ENCODE data around the gene WDTC1.

WDTC1 gene

DNA sequence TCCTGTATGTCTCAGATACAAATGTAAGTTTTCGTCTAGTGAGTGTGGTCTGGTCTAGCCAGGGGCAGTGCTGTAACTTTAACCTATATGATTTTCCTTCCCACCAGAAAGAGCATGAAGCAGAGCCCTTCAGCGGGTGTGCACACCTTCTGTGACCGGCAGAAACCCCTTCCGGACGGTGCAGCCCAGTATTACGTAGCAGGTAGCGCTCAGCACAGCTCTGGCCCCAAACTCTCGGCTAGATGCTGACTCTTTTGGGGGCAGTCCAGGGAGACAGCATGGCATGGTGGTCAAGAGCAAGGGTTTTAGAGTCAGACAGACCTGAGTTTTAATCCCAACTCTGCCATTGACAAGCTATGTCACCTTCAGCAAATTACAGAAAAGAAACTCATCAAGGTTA lies 59.5 kb downstream of the WDTC1 start:
- TF ChIP-seq, protein P1, sequence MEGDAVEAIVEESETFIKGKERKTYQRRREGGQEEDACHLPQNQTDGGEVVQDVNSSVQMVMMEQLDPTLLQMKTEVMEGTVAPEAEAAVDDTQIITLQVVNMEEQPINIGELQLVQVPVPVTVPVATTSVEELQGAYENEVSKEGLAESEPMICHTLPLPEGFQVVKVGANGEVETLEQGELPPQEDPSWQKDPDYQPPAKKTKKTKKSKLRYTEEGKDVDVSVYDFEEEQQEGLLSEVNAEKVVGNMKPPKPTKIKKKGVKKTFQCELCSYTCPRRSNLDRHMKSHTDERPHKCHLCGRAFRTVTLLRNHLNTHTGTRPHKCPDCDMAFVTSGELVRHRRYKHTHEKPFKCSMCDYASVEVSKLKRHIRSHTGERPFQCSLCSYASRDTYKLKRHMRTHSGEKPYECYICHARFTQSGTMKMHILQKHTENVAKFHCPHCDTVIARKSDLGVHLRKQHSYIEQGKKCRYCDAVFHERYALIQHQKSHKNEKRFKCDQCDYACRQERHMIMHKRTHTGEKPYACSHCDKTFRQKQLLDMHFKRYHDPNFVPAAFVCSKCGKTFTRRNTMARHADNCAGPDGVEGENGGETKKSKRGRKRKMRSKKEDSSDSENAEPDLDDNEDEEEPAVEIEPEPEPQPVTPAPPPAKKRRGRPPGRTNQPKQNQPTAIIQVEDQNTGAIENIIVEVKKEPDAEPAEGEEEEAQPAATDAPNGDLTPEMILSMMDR (IDR thresholded peaks at IDR 0.05; ENCODE audit: low read depth, low read length, missing control alignments), result no peak
- no peak for DNase-seq (ENCODE audit: low read depth)
- in situ Hi-C loops (cut with HindIII; ENCODE audit: low sequenced_read_pairs), result loop anchor here (5.0 to 25.0 kb wide), 2 partner anchors 103 to 232 kb away; no protein-coding TSS in a partner anchor

DNA sequence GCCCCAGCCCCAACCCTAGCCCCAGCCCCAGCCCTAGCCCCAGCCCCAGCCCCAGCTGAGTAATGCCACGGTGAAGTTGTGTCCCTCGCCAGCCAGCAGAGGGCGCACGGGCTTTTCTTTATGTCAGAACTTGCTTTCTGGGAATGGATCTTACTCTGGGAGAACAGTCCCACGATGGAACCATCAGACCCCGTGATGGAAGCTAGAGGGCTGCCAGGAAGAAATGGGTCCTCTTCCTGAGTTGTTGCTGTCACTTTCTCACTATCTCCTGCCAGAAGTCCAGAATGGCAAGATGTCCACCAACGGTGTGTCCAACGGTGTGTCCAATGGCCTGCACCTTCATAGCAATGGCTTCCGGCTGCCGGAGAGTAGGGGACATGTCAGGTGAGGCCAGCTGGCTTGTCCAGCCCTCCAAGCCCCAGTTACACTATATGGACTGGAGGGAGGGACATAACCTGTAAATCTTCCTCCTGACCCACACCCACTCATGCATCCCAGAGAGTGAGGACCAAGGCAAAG lies 62.4 kb downstream of the WDTC1 start:
- TF ChIP-seq, protein P1 (IDR thresholded peaks at IDR 0.05; ENCODE audit: low read depth, low read length, missing control alignments), result peak; percentile 69
- in situ Hi-C loops (cut with HindIII; ENCODE audit: low sequenced_read_pairs), result loop anchor here (25.0 kb wide), 1 partner anchor 235 kb away; no protein-coding TSS in a partner anchor
- no peak overlapping the region for H3K4me3 ChIP-seq (ENCODE audit: low read depth, low read length)

More for the DNA sequence above, 59.5 kb downstream of the WDTC1 start:
- no peak overlapping the region for H3K4me3 ChIP-seq (ENCODE audit: low read depth, low read length)

DNA sequence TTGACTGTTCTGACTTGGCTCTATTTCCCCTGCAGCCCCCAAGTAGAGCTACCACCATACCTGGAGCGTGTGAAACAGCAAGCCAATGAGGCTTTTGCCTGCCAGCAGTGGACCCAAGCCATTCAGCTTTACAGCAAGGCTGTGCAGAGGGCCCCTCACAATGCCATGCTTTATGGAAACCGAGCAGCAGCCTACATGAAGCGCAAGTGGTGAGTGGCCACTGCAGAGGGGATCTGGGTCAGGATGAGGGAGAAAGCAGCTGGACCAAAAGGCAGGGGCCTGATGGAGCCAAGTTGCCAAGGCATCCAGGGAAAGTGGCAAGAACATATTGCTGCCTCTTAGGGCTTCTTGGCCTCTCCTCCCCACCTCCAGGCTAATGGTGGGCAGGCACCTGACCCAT lies 63.5 kb downstream of the WDTC1 start:
- DNase-seq (ENCODE audit: low read depth), result no peak
- in situ Hi-C loops (cut with HindIII; ENCODE audit: low sequenced_read_pairs), result loop anchor here (25.0 kb wide), 1 partner anchor 236 kb away; no protein-coding TSS in a partner anchor
- TF ChIP-seq, protein P1 (IDR thresholded peaks at IDR 0.05; ENCODE audit: low read depth, low read length, missing control alignments), result no peak
- no peak overlapping the region for H3K4me3 ChIP-seq (ENCODE audit: low read depth, low read length)

More for the DNA sequence above, 62.4 kb downstream of the WDTC1 start:
- peak; percentile 31 for DNase-seq (ENCODE audit: low read depth)

DNA sequence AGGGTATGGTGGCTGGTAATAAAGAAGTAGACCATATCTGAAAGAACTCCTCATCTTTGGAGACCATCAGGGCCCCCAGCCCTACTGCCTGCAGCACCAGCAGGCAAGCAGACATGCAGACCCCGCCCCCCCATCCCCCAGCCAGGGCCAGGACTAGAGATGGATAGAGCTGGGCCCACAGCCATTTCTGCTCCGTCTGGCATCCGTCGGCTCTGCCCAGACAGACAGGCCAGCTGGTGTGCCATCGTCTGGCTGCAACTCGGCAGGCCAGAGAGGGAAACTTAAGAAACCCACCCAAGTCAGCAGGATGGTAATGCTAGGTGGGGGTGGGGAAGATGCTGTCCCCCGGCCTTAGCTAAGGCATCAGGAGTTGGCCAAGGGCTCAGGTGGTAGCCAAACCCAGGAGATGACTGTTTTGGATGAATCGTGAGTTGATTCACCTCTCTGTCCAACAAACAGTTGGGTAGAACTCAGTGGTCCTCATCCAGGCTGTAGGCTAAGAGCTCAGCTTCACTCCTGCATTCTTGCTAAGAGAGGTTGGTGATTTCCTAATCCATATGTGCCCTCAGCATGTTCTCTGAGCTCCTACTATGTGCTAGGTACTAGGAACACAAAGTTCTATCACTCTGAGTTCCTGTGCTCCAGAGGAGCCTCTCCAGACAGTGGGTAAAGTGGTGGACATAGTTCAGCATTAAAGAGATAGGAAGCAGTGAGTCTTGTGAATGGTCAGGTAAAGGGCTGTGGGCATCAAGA lies 64.4 kb downstream of the WDTC1 start:
- H3K4me3 ChIP-seq (ENCODE audit: low read depth, low read length), result no peak overlapping the region
- DNase-seq (ENCODE audit: low read depth), result no peak
- TF ChIP-seq, protein P1 (IDR thresholded peaks at IDR 0.05; ENCODE audit: low read depth, low read length, missing control alignments), result no peak
- in situ Hi-C loops (cut with HindIII; ENCODE audit: low sequenced_read_pairs), result loop anchor here (25.0 kb wide), 1 partner anchor 237 kb away; no protein-coding TSS in a partner anchor

DNA sequence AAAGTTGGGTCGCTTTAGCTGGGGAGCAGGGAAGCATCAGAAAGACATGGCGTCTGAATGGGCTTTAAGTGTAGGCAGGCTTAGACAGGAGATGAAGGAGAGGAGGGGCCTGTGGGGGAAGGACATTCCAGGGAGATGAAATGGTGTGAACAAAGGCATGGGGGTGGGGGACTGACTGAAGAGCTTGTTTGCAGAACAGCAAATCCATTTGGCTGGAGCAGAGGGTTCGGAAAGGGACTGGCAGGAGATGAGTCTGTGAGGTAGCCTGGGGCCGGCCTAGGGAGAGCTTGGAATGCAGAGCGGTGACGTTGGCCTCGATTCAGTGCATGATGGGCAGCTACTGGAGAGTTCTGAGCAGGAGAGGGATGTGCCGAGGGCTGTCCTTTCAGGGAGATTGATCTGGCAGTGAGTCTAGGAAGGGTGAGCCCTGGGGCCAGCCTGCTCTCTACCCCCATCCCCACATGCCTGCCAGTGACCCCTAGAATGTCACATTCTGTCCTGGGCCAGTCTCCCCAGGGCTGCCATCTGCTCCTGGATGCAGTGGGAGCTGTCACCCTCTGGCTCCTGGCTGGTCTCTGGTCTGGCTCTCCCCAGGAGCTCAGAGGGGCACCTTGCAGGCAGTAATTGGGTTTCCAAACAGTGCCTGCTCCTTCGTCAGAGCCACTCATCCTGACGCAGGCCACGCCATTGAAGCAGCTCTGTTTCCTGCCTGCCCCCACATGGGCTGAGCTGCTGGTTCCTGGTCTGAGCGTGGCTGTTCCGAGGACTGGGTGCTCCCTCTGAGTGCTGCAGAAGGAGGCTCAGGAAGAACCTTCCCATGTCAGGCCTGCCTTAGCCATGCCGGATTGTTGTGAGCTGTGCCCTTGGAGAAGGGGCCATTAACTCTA lies 65.2 kb downstream of the WDTC1 start:
- no peak overlapping the region for H3K4me3 ChIP-seq (ENCODE audit: low read depth, low read length)
- in situ Hi-C loops (cut with HindIII; ENCODE audit: low sequenced_read_pairs), result loop anchor here (25.0 kb wide), 1 partner anchor 237 kb away; no protein-coding TSS in a partner anchor
- TF ChIP-seq, protein P1 (IDR thresholded peaks at IDR 0.05; ENCODE audit: low read depth, low read length, missing control alignments), result no peak
- DNase-seq (ENCODE audit: low read depth), result peak; percentile 97
